Nephron (organoid): ENCODE results near the gene TNXB.

Experiments used
- H3K27ac Mint-ChIP-seq, 3 experiments: 2 replicates each; pipeline ENCODE4 v1.8.0; 2020; ENCODE audit warnings: mixed read lengths in 3 of 3, mild to moderate bottlenecking in 2 of 3, moderate library complexity in 1 of 3
- H3K27me3 Mint-ChIP-seq: 2 replicates; pipeline ENCODE4 v1.8.0; 2021; ENCODE audit warnings: low read depth, mild to moderate bottlenecking, moderate library complexity, mixed read lengths
- H3K36me3 Mint-ChIP-seq: 2 replicates; pipeline ENCODE4 v1.8.0; 2020; ENCODE audit warnings: low read depth, mixed read lengths
- H3K4me1 Mint-ChIP-seq: 2 replicates; pipeline ENCODE4 v1.8.0; 2020; ENCODE audit warnings: mixed read lengths
- H3K4me3 Mint-ChIP-seq, 3 experiments: 2 replicates each; pipeline ENCODE4 v1.8.0; 2020; ENCODE audit warnings: mild to moderate bottlenecking in 3 of 3, mixed read lengths in 3 of 3, moderate library complexity in 2 of 3
- H3K9me3 Mint-ChIP-seq: 2 replicates; pipeline ENCODE4 v1.8.0; 2020; ENCODE audit warnings: mixed read lengths
- CTCF ChIP-seq, 3 experiments: fragments of 200-600 bp; sonication (generic); IDR thresholded peaks; one replicate each; pipeline ENCODE4 v1.5.0; 2021; ENCODE audit warnings: antibody characterized with exemption in 3 of 3; ENCODE audit not compliant: unreplicated experiment in 3 of 3

TNXB gene

GRCh38 chr6:32083812-32084768, 25.0 kb downstream of the TNXB start:
- Mint-ChIP-seq H3K9me3 (no peaks in the 10 kb centered on the region), H3K4me1 (peaks cover 49% of the 10 kb centered on the region), H3K27me3 (peaks cover 28% of the 10 kb centered on the region), H3K36me3 (no peaks in the 10 kb centered on the region), H3K4me3 (no peak overlapping the region), H3K27ac (peak overlapping the region in 2 of 3 experiments; percentile 54 to 79)
- no peak for TF ChIP-seq CTCF (IDR thresholded peaks at IDR 0.05; ENCODE audit: unreplicated experiment in 3 of 3)

DNA sequence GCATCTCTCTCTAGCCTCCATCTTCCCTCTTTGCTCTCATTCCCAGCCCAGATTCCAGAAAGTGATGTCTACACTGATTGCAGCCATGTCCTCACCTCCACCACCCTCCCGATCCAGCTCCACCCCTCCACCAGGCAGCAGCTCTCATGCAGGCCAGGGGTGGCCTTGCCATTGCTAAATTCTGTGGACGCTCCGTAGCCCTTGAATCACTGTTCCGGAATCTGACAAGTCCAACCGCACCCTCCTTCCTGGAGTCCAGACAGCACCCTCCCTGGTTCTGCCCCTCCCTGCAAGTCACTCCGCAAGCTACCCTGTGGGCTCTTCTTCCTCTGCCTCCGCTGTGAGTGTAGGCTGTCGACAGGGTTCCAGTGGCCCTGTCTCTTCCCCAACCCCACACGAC, 26.2 kb downstream of the TNXB start:
- no peaks in the 10 kb centered on the region for H3K36me3 Mint-ChIP-seq
- H3K9me3 Mint-ChIP-seq, result no peaks in the 10 kb centered on the region
- peaks cover 49% of the 10 kb centered on the region for H3K4me1 Mint-ChIP-seq
- H3K27ac Mint-ChIP-seq, result peak overlapping the region in 2 of 3 experiments; percentile 42 to 79
- no peak overlapping the region for H3K4me3 Mint-ChIP-seq
- peaks cover 24% of the 10 kb centered on the region for H3K27me3 Mint-ChIP-seq
- no peak for TF ChIP-seq CTCF (IDR thresholded peaks at IDR 0.05; ENCODE audit: unreplicated experiment in 3 of 3)

GRCh38 chr6:32082478-32082877, 26.7 kb downstream of the TNXB start:
- H3K36me3 Mint-ChIP-seq, result no peaks in the 10 kb centered on the region
- H3K9me3 Mint-ChIP-seq, result no peaks in the 10 kb centered on the region
- no peak for TF ChIP-seq CTCF (IDR thresholded peaks at IDR 0.05; ENCODE audit: unreplicated experiment in 3 of 3)
- peaks cover 27% of the 10 kb centered on the region for H3K27me3 Mint-ChIP-seq
- H3K4me1 Mint-ChIP-seq, result peaks cover 50% of the 10 kb centered on the region
- H3K27ac Mint-ChIP-seq, result peak overlapping the region; percentile 42 to 79 (median 62)
- no peak overlapping the region for H3K4me3 Mint-ChIP-seq

DNA sequence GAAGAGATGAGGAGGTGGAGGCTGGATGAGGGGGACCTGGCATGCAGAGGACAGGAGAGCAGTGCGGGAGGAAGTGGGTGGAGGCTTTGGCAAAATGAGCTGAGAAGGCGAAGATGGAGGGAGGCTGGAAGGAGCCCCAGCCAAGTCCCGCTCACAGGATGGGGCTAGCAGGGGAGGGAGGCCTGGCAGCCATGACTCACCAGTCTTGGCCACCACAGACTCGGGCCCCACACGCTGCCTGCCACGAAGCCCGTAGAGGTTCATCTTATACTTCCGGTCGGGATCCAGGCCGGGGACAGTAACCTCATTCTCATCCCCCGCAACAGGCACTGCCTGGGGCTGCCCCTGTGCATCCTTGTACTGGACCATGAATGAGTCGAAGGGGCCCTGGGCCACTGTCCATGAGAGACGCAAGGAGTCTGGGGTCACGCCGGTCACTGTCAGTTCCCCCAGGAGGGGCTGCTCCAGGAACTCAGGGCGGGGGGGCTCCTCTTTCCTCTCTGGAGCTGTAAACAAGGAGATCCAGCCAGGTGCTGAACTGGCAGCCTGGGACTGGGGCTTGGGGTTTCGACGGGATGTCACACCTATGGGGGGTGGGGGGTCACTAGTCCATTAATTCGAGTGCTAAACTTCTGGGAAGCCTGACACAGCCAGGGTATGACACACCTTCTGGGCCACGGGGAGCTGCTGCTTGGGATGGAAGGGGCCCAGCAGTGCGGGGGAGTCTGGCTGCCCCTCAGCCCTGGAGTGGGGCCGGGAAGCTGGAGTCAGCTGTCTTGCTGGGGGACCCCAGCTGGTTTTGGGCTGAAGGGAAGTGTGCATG, 27.8 kb downstream of the TNXB start:
- no peak for TF ChIP-seq CTCF (IDR thresholded peaks at IDR 0.05; ENCODE audit: unreplicated experiment in 3 of 3)
- Mint-ChIP-seq H3K9me3 (no peaks in the 10 kb centered on the region), H3K27me3 (peaks cover 19% of the 10 kb centered on the region), H3K4me1 (peaks cover 51% of the 10 kb centered on the region), H3K4me3 (peak overlapping the region in 2 of 3 experiments; percentile 4 to 49), H3K27ac (peak overlapping the region in 2 of 3 experiments; percentile 79), H3K36me3 (no peaks in the 10 kb centered on the region)

- TF ChIP-seq CTCF (IDR thresholded peaks at IDR 0.05; ENCODE audit: unreplicated experiment in 3 of 3), result no peak
- Mint-ChIP-seq H3K4me3 (no peak overlapping the region), H3K36me3 (no peaks in the 10 kb centered on the region), H3K27me3 (peaks cover 11% of the 10 kb centered on the region), H3K4me1 (peaks cover 64% of the 10 kb centered on the region), H3K9me3 (no peaks in the 10 kb centered on the region), H3K27ac (peak overlapping the region; percentile 60 to 79 (median 73))
These were observed 29.4 kb downstream of the TNXB start for GRCh38 chr6:32079566-32080290.
